A549 treated with Mapracorat at 1 μM for 4 hours (cell line): ENCODE data around the gene ODC1. TPM values are rescaled to one million over a fixed set of nuclear protein-coding genes. Genes with fewer than 3 reads are reported as not detected.

ENCODE experiments used
- total RNA-seq: library from RNA; stranded (reverse); fragments of 200-300 nt; extraction: Qiagen RNA extraction; gene quantifications from 5 replicates; pipeline ENCODE4 v1.2.3, GENCODE V29; 2022

Gene ODC1
- 149 to 169 TPM (median 161 TPM) in 5 replicates for total RNA-seq

GRCh38 chr2:10447895-10448575, at the start of gene ODC1:
TSS of gene ODC1 (minus strand) at chr2:10448327. CDS start at chr2:10445032, 3,295 bp downstream.

Other genes with a start within 250 kb of the ODC1 start
- 178 to 259 TPM (median 249 TPM) in 5 replicates for gene HPCAL1, start 145.4 kb downstream of the ODC1 start, total RNA-seq
- 38.1 to 49.0 TPM (median 41.1 TPM) in 5 replicates for gene NOL10, start 241.6 kb upstream of the ODC1 start, total RNA-seq